Non-pigmented ciliary epithelial cell (primary cell): ENCODE measurements around the gene ANTXR1.
"Not testable (repeated sequence)": the region's sequence is repeated elsewhere in the genome, so short reads cannot be mapped to it uniquely, and the experiment has no call there.

Source experiments
- DNase-seq: peaks from one replicate; pipeline ENCODE4 v3.0.0-alpha.2; 2010; ENCODE audit warnings: low read depth

The ANTXR1 gene

GRCh38 chr2:69165091-69165880 is 152.3 kb downstream of the ANTXR1 start:
- no peak for DNase-seq

GRCh38 chr2:69166465-69166811 is 153.5 kb downstream of the ANTXR1 start:
- no peak for DNase-seq

- DNase-seq: no peak
These were observed 154.0 kb downstream of the ANTXR1 start for GRCh38 chr2:69166812-69167468.

DNA sequence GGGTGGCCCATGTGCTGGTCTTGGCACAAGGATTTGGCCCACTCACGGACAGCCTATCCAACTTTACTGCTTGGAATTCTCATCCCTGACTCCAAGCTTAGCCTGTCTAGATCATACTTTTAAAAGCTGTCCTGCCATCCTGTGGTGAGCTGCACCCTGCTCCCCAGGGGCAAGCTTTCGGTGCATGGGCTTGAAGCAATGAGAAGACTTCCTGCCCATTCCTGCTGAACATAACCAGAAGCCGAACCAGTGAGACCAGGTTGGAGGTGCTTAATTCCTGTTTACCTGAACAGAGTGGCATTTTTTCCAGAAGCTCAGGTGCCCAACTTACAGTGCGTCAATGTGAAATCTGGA is 154.5 kb downstream of the ANTXR1 start:
- no peak for DNase-seq

GRCh38 chr2:69168144-69168813 is 155.3 kb downstream of the ANTXR1 start:
- no peak for DNase-seq

DNA sequence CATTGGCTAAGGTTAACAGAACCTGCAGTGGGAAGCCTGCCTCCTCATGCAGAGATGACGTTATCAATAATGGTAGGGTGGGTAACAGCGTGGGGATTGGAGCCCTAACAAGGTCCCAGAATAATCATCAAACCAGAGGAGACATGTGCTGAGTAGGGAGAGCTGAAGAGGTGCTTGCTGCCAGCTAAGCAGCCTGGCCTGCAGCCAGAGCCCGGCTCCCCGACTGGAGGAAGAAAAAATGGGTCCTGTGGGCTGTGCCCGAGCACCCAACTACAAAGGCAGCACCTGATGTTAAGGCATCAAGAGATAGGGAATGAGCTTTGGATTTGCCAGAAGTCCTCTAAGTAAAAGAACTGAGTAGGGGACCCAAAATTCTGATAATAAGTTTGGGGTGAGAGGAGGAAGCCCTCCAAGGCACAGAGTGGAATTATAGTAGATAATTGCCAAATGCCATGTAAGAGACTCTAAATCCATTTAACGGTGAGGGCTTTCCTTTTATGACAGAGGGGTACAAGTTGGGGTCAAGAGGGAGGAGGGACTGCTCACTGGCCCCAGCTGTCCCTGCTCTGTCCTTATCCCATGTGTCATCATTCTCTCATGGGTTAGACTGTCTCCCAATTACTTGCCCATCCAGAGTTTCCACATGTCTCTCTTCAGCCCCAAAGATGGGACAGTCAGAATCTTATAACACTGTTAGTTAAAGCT is 156.1 kb downstream of the ANTXR1 start:
- no peak for DNase-seq

DNA sequence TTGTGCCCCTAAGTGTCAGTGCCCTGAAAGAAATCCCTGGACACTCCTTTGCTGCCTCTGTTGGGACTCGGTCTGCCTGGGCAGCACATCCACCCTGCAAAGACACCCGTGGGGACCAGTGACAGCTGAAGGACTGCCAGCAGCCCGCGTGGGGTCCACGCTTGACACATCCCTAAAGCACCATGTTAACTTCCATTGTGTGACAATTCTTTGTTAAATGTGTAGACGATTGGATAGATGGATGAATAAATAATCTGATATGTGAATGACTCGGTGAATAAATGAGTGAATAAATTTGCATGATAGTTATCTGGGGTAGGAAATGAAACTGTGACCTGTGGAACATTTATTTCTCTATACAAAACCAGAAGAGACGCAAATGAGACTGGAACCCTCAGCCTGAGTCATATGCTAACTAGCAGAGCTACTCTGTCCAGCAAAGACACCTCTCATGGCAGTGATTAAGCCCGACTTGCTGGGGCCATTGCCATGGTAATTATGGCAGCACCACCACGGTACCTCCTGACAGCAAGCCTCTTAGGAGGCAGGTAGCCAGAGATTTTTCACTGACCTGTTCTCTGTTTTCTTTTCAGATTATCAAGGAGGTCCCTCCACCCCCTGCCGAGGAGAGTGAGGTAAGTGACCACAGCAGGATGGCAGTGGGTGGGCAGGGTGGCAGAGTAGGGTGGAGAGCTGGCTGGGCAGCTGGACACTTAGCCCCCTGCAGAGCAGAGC is 156.8 kb downstream of the ANTXR1 start:
- DNase-seq: no peak

DNA sequence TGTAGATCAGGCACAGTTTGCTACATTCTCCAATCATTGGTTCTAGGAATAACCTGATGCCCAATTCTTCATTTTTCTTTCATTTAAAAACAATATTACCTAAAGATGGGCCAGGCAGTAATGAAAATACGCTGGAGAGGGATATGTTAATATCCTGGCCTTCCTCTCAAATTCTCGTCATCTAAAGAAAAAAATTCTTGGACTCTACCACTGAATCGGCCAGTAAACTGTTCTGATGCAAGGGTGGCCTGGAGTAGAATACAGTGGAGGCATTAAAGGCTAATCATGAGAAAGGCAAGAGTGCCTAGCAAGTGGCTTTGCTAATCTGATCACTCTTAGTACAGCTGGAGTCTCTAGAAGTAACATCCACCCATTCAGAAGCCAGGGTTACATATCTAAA is 157.7 kb downstream of the ANTXR1 start:
- DNase-seq: no peak

GRCh38 chr2:69171116-69171896 is 158.3 kb downstream of the ANTXR1 start:
- no peak for DNase-seq

- DNase-seq: no peak
These were observed 159.0 kb downstream of the ANTXR1 start for GRCh38 chr2:69171897-69172525.

DNA sequence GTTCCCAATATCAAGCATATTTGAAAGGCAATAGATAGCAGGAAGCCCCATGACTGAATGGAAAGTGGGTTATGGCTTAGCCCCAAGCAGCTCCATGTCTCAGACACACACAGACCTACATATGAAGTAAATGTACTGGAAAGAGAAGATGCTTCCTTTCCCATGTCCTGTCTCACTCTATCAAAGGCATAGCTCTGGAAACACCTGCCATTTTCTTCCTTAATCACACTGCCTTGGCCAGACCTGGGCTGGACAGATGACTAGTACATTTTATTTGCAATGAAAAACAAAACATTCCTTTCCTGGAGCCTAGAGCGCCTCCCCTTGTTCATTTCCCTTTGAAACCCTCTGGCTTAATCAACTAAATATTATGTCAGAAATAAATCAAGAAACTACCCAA is 160.7 kb downstream of the ANTXR1 start:
- no peak for DNase-seq

DNA sequence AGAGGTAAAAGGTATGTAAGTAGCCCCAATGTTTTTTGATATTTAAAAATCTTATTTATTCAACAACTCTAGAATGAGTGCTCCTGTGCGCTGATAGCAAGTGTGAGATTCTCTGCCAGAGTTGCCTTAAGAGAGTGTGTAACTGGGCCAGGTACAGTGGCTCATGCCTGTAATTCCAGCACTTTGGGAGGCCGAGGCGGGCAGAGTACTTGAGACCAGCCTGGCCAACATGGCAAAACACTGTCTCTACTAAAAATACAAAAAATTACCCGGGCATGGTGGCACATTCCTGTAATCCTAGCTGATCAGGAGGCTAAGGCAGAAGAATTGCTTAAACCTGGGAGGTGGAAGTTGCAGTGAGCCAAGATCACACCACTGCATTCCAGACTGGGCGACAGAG is 161.2 kb downstream of the ANTXR1 start:
- not testable (repeated sequence) for DNase-seq

GRCh38 chr2:69175790-69176715 is 163.1 kb downstream of the ANTXR1 start:
- no peak for DNase-seq

DNA sequence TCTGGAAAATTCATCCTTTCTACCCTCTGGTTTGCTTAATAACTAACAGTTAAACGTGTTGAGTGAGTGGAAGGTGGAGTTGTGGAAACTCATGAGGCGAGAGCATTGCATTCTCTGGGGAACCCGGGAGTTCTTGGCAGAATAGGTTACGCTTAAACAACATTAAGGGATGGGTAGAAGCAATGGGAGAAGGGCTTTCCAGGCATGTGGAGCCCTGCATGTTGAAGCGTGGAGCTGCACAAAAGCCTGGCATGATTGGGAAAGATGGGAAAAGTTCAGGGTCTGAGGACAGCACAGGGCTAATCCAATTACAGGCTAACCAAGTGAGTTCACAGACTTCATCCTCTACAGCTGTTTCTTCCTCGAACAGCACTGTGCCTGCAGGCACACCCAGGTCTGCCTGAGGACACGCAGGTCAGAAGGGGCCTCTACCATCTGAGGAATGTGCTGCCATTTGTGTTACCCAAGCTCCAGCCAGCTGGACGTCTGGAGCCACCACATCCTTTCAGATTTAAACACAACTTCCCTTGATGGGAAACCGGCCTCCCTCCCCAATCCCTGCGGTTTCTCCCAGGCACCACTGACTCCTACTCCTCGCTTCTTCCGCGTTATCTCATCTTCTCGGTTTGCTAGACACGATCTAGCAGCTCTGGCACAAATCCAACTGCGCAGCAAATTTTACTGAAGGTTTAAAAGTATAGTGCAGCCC is 164.2 kb downstream of the ANTXR1 start:
- peak; percentile 94 for DNase-seq

DNA sequence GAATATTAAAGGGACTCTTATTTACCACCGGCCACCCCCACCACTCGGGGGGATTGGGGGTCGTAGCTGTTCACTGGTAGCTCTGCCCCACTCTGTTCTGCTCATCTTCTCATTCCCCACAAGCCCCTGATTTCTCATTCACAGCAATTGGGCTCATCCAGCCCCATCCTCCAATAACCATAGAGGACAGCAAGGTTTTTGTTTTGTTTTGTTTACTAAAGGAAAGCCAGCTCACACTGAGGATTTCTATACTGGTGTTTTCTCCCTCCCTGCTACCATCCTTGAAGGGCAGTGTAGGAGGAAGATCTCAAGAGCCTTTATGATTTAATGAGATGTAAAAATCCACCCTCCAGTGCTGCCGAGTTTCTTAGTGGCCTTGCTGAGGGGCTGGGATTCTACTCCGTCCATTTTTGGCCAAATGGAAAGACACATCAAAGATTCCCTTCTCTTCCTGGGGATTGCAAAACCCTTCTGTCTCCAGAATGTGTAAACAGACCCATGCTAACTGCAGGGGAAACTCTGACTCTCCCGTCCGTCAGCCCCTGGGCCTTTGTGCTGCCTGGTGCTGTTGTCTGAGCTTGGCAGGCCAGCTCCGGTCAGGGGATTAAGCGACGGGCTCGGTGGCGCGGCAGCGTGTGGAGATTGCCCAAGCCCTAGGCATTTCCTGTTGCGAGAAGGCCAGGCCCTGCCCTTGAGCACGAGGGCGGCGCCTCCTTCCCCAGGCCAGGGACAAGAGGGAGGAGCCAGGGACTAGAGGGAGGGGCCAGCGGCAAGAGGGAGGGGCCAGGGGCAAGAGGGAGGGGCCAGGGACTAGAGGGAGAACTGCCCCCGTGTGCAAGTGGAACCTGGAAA is 165.0 kb downstream of the ANTXR1 start:
- peak; percentile 79 for DNase-seq

DNA sequence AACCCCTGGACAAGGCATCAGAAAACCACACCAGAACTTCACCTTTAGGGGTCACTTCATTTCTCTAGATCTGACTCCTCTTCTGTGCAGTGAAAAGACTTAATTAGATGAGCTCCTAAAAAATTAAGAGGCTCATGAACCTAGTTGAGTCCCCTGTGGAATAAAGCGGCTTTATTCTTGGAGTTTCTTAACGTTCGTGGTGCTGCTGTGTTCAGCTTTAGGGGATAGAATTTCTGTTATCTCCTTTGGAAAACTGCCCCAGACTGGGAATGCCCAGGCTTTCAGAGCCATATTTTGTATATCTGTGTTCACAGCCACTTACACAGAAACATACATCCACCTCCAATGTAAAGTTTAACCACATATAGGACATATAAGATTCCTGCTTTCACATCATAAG is 165.8 kb downstream of the ANTXR1 start:
- no peak for DNase-seq

DNA sequence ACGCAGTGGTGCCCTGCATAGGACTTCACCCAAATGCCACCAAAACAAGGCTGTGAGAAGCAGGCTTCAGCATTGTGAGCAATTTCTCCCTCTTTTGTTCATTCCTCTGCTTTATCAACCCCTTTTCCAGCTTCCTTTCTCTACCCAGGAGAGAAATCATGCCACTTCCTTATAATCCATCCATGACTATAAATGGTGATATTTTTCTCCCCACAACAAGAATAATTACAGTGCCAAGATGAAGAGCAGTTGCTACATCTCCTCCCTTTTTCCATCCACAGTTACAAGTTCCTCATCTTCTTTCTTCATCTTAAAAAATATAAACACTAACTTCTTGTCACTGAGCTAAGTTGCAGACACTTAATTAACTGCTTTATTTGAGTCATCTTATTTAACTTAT is 167.2 kb downstream of the ANTXR1 start:
- DNase-seq: no peak

GRCh38 chr2:69180974-69181373 is 168.0 kb downstream of the ANTXR1 start:
- no peak for DNase-seq
